Activated CD4-positive, alpha-beta T cell treated with anti-CD3 and anti-CD28 coated beads, Interleukin-2, amount 10 ng/mL, durations not matched to agents 24 days and 14 days (primary cell): Measurements from ENCODE around the gene CXCL12. TPM values are rescaled to one million over a fixed set of nuclear protein-coding genes. Genes with fewer than 3 reads are reported as not detected.
A peak's percentile ranks its signal among the peaks of the same experiment; 100 is the strongest.

Source experiments
- DNase-seq: peaks from one replicate; pipeline ENCODE4 v3.0.0; 2022
- H3K27ac Mint-ChIP-seq: one replicate; pipeline ENCODE4 v1.8.0; 2022; ENCODE audit warnings: mild to moderate bottlenecking, mixed read lengths
- H3K27me3 Mint-ChIP-seq: one replicate; pipeline ENCODE4 v1.8.0; 2022; ENCODE audit warnings: mixed read lengths
- H3K36me3 Mint-ChIP-seq: one replicate; pipeline ENCODE4 v1.8.0; 2022; ENCODE audit warnings: low read depth, mild to moderate bottlenecking, mixed read lengths
- H3K4me1 Mint-ChIP-seq: one replicate; pipeline ENCODE4 v1.8.0; 2021; ENCODE audit warnings: mixed read lengths
- H3K4me3 Mint-ChIP-seq: one replicate; pipeline ENCODE4 v1.8.0; 2022; ENCODE audit warnings: mild to moderate bottlenecking, moderate library complexity, mixed read lengths
- H3K9me3 Mint-ChIP-seq: one replicate; pipeline ENCODE4 v1.8.0; 2021; ENCODE audit warnings: mixed read lengths
- intact Hi-C: fragments of 100-400 bp; cut with micrococcal nuclease; formaldehyde crosslinking; loops from one replicate; pipeline ENCODE4 v1.15.1; 2023
- total RNA-seq: library from RNA; stranded (reverse); gene quantifications from 2 replicates; pipeline ENCODE4 v1.2.3, GENCODE V29; 2022

The CXCL12 gene
- not detected in 2 replicates for total RNA-seq

DNA sequence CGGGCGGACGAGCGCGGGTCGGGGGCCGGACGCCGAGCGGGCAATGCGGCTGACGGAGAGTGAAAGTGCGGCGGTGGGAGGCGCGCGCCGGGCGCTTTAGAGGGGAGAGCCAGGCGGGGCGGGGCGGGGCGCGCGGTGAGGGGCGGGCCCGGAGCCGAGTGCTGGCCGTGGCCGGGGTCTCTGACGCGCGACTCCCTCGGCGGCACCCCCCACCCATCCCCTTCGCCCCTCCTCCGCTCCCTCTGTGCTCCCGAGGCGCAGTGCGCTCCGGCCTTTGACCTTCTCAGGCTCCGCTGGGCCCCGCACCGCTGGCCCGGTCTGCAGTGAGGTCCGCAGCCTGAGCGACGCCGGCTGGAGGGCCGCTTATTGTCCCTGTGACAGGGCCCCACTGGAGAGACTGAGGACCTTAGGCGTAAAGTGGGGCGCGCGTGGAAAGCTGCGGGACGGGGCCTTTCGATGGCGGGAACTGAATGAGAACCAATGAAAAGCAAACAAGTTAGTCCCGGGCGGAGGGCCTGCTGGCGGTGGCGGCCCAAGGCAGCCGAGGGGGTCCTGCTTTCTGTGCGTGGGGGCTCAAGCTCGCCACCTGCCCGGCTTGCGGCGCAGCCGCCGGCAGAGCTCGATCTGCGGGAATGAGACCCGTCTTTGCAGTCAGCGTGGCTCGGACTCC, at the start of gene CXCL12:
CXCL12 (minus strand) TSS at position 72 of the 670 bp plus-strand sequence. CDS start 92 bp downstream, outside the sequence.
- Mint-ChIP-seq H3K27me3 (peaks cover 32% of the 10 kb centered on the region), H3K4me3 (peak within 1 kb of the TSS; percentile 55), H3K4me1 (peaks cover 2% of the 10 kb centered on the region), H3K27ac (peak within 1 kb of the TSS; percentile 29), H3K9me3 (no peaks in the 10 kb centered on the region), H3K36me3 (no peaks in the 10 kb centered on the region)
- no peak for DNase-seq
- intact Hi-C loops, result loop anchor here (5.0 kb wide), 1 partner anchor 693 kb away; no protein-coding TSS in a partner anchor

DNA sequence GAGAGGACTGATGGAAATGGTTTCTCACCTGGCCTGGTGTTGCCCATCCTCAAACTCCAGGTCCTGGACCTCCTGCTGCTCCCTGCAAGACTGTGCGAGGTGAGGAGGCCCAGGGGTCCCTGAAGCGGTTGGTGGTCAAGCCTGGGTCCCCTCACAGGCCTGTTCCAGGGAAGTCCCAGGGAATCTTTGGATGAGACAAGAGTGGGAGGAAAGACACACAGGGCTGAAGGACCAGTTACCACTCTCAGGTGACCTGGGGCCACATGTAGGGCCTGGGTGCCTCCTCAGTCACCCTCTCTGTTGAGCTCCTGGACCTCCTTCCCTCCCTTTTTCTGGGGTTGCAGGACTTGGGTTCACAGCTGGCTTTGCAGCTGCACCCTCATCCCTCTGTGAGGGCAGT, 42.6 kb upstream of the CXCL12 start:
- peak; percentile 33 for DNase-seq
- Mint-ChIP-seq H3K36me3 (no peaks in the 10 kb centered on the region), H3K27me3 (no peaks in the 10 kb centered on the region), H3K9me3 (no peaks in the 10 kb centered on the region), H3K27ac (no peak overlapping the region), H3K4me3 (no peak overlapping the region), H3K4me1 (no peaks in the 10 kb centered on the region)
- intact Hi-C loops, result no loop called here

GRCh38 chr10:44427037-44427436, 42.1 kb upstream of the CXCL12 start:
- Mint-ChIP-seq H3K27ac (no peak overlapping the region), H3K4me1 (no peaks in the 10 kb centered on the region), H3K4me3 (no peak overlapping the region), H3K36me3 (no peaks in the 10 kb centered on the region), H3K9me3 (no peaks in the 10 kb centered on the region), H3K27me3 (no peaks in the 10 kb centered on the region)
- intact Hi-C loops, result no loop called here
- peak; percentile 30 for DNase-seq

GRCh38 chr10:44426247-44427034, 41.5 kb upstream of the CXCL12 start:
- no peaks in the 10 kb centered on the region for H3K36me3 Mint-ChIP-seq
- intact Hi-C loops, result no loop called here
- no peak overlapping the region for H3K27ac Mint-ChIP-seq

GRCh38 chr10:44425466-44425865, 40.6 kb upstream of the CXCL12 start:
- intact Hi-C loops, result no loop called here
- Mint-ChIP-seq H3K27ac (no peak overlapping the region), H3K4me3 (no peak overlapping the region)

More at GRCh38 chr10:44426247-44427034, 41.5 kb upstream of the CXCL12 start:
- DNase-seq, result peak; percentile 45
- no peak overlapping the region for H3K4me3 Mint-ChIP-seq
- H3K27me3 Mint-ChIP-seq, result no peaks in the 10 kb centered on the region
- H3K9me3 Mint-ChIP-seq, result no peaks in the 10 kb centered on the region
- H3K4me1 Mint-ChIP-seq, result no peaks in the 10 kb centered on the region

DNA sequence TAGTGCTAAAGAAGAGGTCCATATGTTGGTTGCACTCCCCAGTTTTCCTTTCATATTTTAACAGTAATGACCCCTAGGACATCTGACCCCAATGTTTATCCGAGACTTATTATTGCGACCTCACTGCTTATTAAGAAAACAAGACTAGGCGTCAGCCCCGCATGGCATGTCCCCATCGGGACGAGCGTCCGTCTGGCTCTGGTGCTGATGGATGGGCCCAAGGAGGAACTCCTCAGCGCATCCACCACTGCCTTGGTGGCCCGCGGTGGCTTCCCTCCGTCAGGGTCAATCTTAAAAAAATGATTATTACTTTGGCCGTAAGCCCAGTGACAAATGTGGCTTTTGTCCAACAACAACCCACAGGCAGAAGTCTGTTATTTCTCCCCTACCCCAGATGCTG, 40.1 kb upstream of the CXCL12 start:
- DNase-seq, result no peak
- H3K9me3 Mint-ChIP-seq, result no peaks in the 10 kb centered on the region
- no peaks in the 10 kb centered on the region for H3K36me3 Mint-ChIP-seq
- intact Hi-C loops, result no loop called here
- no peak overlapping the region for H3K4me3 Mint-ChIP-seq
- no peak overlapping the region for H3K27ac Mint-ChIP-seq
- no peaks in the 10 kb centered on the region for H3K4me1 Mint-ChIP-seq
- H3K27me3 Mint-ChIP-seq, result no peaks in the 10 kb centered on the region

More at GRCh38 chr10:44425466-44425865, 40.6 kb upstream of the CXCL12 start:
- H3K36me3 Mint-ChIP-seq, result no peaks in the 10 kb centered on the region
- H3K4me1 Mint-ChIP-seq, result no peaks in the 10 kb centered on the region
- no peaks in the 10 kb centered on the region for H3K9me3 Mint-ChIP-seq
- H3K27me3 Mint-ChIP-seq, result no peaks in the 10 kb centered on the region
- peak; percentile 43 for DNase-seq

- Mint-ChIP-seq H3K36me3 (no peaks in the 10 kb centered on the region), H3K4me3 (no peak overlapping the region), H3K4me1 (no peaks in the 10 kb centered on the region), H3K9me3 (no peaks in the 10 kb centered on the region), H3K27me3 (no peaks in the 10 kb centered on the region), H3K27ac (no peak overlapping the region)
- no peak for DNase-seq
- intact Hi-C loops, result no loop called here
These were observed 39.4 kb upstream of the CXCL12 start for GRCh38 chr10:44424298-44424697.

DNA sequence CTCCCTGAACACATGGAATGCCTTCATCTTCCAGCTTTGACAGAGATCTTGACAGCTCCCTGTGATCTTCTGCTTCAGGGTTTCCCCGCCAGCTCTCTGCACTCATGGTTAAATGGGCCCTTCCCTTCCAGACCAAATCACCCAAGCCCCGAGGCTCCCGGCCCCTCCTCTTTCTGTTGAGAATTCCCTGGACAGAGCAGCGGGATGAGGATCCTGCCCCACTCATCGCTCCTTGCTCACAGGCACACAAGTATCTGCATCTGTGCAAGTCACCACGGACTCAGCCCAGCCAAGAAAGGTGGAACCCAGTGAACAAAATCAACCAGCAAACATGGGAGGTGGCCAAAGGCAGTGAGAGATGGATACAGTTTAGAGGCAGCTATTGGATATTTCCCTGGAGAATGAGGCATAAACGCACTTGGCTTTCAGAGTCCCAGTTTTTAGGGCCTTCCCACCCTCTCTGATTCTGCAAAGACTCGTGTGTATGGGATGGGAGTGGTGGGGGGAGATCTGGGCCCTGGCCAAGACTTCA, 37.7 kb upstream of the CXCL12 start:
- Mint-ChIP-seq H3K27me3 (no peaks in the 10 kb centered on the region), H3K36me3 (no peaks in the 10 kb centered on the region), H3K4me3 (no peak overlapping the region), H3K27ac (no peak overlapping the region), H3K9me3 (no peaks in the 10 kb centered on the region), H3K4me1 (no peaks in the 10 kb centered on the region)
- intact Hi-C loops, result no loop called here
- DNase-seq, result no peak

DNA sequence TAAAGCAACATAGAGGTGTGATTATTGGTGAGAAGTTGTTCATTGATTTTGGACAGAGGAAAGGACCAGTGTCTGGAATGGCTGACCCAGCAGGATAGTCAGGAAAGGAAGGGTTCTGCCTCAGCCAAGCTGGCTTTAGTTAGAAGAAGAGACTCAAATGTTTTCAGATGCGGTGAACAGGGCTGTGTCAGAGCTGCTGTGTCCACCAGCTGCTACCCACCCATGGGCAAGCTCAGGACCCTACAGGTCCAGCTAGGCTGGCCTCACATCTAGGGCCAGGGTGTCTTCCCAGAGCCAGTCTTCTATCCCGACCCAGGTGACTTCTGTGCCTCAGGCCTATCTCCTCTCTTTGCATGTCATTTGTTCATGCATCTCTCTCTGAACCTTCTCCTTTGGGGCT, 37.3 kb upstream of the CXCL12 start:
- intact Hi-C loops, result no loop called here
- Mint-ChIP-seq H3K4me3 (no peak overlapping the region), H3K27me3 (no peaks in the 10 kb centered on the region), H3K9me3 (no peaks in the 10 kb centered on the region), H3K4me1 (no peaks in the 10 kb centered on the region), H3K36me3 (no peaks in the 10 kb centered on the region), H3K27ac (no peak overlapping the region)
- no peak for DNase-seq

GRCh38 chr10:44419790-44420549, 35.1 kb upstream of the CXCL12 start:
- Mint-ChIP-seq H3K4me1 (no peaks in the 10 kb centered on the region), H3K36me3 (no peaks in the 10 kb centered on the region)

GRCh38 chr10:44418637-44419036, 33.7 kb upstream of the CXCL12 start:
- intact Hi-C loops, result no loop called here
- no peaks in the 10 kb centered on the region for H3K36me3 Mint-ChIP-seq
- no peak for DNase-seq
- H3K4me3 Mint-ChIP-seq, result no peak overlapping the region
- H3K9me3 Mint-ChIP-seq, result no peaks in the 10 kb centered on the region
- no peak overlapping the region for H3K27ac Mint-ChIP-seq
- H3K27me3 Mint-ChIP-seq, result no peaks in the 10 kb centered on the region
- no peaks in the 10 kb centered on the region for H3K4me1 Mint-ChIP-seq

More at GRCh38 chr10:44419790-44420549, 35.1 kb upstream of the CXCL12 start:
- H3K9me3 Mint-ChIP-seq, result no peaks in the 10 kb centered on the region
- DNase-seq, result no peak
- H3K27ac Mint-ChIP-seq, result no peak overlapping the region
- no peak overlapping the region for H3K4me3 Mint-ChIP-seq
- H3K27me3 Mint-ChIP-seq, result no peaks in the 10 kb centered on the region
- intact Hi-C loops, result no loop called here

- Mint-ChIP-seq H3K4me1 (no peaks in the 10 kb centered on the region), H3K36me3 (no peaks in the 10 kb centered on the region), H3K4me3 (no peak overlapping the region), H3K27ac (no peak overlapping the region), H3K27me3 (no peaks in the 10 kb centered on the region), H3K9me3 (no peaks in the 10 kb centered on the region)
- intact Hi-C loops, result no loop called here
- DNase-seq, result no peak
These were observed 32.9 kb upstream of the CXCL12 start for GRCh38 chr10:44417761-44418160.

DNA sequence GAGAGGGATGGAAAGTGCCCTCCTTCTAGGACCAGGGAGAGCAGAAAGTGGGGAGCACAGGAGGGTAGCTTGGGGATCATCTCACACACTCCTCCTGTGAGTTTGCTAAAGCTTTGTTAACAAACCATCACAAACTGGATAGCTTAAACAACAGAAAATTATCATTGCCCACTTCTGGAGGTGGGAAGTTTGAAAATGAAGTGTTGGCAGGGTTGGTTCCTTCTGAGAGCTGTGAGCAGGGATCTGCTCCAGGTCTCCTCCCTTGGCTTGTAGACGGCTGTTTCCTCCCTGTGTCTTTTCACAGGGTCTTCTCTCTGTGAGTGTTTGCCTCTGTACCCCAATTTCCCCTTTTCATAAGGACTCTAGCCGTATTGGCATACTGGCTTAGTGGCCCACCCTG, 32.0 kb upstream of the CXCL12 start:
- H3K27ac Mint-ChIP-seq, result no peak overlapping the region
- no peaks in the 10 kb centered on the region for H3K36me3 Mint-ChIP-seq
- no peaks in the 10 kb centered on the region for H3K4me1 Mint-ChIP-seq
- intact Hi-C loops, result no loop called here
- no peak overlapping the region for H3K4me3 Mint-ChIP-seq
- no peak for DNase-seq
- H3K27me3 Mint-ChIP-seq, result no peaks in the 10 kb centered on the region
- no peaks in the 10 kb centered on the region for H3K9me3 Mint-ChIP-seq
